K562 (cell line): ENCODE measurements around the gene COG7.

Source experiments
- RAD21 ChIP-seq, 2 experiments: fragments of 250-450 bp in 1 of 2; fragments of 450-650 bp in 1 of 2; sonication (Bioruptor Pico) in 1 of 2; formaldehyde crosslinking in 1 of 2; IDR thresholded peaks in 1 of 2; conservative IDR thresholded peaks in 1 of 2; 2 replicates each; pipeline versions ENCODE4 v1.4.0 to v1.8.0; 2020 to 2022; ENCODE audit warnings: mild to moderate bottlenecking in 2 of 2, moderate library complexity in 1 of 2
- TF ChIP-seq, protein P1 (sequence below): sonication (generic); formaldehyde crosslinking; IDR thresholded peaks from 2 replicates; pipeline ENCODE4 v1.5.0; 2020; ENCODE audit warnings: missing genetic modification reagents

DNA sequence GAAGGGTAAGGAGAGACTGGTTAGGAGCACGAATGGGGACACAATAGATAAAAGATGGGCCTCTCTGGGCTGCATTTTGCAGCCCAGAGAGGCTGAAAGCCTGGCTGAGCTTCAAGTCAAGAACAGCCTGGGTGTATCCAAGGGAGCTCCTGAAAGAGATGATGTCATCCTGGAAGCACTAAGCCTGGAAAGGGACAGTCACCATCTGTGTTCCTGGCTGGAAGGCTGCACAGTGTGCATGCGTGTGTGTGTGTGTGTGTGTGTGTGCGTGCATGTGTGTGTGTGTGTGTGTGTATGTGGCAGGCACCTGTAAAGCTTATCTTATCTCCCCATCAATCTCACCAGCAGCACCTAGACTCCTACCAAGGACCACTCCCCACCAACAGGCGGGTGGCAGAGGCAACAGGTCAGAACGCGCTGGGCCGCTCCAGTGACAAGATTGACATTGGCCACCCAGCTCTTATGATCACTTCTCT, 44.1 kb downstream of the COG7 start:
- no peak for TF ChIP-seq RAD21 (CRISPR knock-in tag; conservative IDR thresholded peaks at IDR 0.05 in 1 of 2, IDR thresholded peaks at IDR 0.05 in 1 of 2)
- TF ChIP-seq, protein P1, sequence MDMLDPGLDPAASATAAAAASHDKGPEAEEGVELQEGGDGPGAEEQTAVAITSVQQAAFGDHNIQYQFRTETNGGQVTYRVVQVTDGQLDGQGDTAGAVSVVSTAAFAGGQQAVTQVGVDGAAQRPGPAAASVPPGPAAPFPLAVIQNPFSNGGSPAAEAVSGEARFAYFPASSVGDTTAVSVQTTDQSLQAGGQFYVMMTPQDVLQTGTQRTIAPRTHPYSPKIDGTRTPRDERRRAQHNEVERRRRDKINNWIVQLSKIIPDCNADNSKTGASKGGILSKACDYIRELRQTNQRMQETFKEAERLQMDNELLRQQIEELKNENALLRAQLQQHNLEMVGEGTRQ, result no peak
